8988T (cell line): ENCODE results near the gene MYEF2.

Experiments
- DNase-seq: peaks from one replicate; pipeline ENCODE4 v3.0.0; 2011

The MYEF2 gene

DNA sequence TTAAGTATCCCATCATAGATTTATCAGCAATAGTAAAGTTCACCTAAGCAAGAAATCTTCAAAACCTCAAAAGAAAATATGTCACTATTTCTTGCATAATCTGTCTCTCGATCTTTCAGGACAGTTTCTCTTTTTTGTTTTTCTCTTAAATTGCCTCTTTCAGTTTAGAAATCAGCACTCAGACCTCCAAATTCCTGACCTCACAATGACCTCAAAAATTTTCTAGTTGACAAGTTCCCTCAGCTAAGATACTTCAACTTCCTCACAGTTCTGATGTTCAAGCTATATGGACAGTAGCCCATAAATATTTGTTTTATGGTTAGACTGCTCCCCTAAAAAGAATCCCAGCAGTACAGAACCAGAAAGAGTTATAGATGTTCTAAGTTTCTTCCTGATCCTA is 33.2 kb downstream of the MYEF2 start:
- no peak for DNase-seq

DNA sequence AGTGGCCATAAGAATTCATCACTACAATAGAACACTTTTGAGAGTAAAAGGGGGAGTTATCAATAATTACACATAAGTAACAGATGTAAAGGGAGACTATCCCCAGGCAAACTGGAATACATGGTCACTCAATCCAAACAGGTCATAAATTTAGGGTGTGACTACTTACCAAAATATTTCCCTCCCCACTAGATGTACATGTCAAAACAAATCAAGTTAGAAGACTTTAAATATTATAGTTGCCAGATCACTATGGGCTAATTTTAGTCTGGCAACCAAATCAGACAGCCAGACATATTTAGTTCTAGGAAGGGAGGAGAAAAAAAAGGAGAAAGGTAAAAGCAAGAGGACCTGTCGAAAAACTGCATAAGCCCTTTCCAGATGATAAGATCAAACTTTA is 34.2 kb downstream of the MYEF2 start:
- DNase-seq, result no peak

DNA sequence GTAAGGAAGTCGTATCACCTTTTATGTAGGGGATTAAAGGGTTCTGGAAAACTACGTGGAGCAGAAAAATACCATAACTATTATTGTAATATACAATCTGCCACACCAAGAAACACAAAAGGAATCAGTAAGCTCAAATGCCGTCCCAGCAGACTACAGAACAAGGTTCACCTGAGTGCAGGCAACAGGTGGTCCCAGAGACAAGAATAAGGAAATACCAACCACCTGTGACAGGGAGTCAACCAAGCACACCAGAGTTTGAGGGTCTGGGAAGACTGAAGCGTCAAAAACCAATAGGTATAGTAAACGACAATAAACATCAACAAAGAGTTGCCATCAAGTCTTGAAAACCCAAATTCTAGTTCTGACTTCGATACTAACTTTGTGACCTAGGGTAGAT is 45.2 kb downstream of the MYEF2 start:
- DNase-seq, result no peak

GRCh38 chr15:48131324-48131723 is 46.8 kb downstream of the MYEF2 start:
- no peak for DNase-seq

GRCh38 chr15:48126667-48127355 is 51.3 kb downstream of the MYEF2 start:
- no peak for DNase-seq

DNA sequence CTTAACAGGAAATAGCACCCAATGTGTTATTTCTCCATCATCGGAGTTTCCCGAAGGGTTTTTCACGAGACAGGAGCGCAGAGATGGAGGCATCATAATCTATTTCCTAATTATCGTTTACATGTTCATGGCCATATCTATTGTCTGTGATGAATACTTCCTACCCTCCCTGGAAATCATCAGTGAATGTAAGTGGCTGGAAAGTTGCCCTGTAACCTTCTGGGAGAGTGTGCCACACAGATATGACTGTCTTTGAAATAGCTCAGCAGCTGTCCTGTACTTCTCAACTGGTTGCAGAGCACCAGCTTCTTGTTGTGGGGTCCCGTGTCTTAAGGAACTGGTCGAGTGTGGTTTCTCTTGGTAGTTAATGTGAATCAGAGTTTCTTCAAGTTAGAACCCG is 56.2 kb downstream of the MYEF2 start:
- DNase-seq, result no peak

- DNase-seq, result no peak
Observed at GRCh38 chr15:48120745-48121144, 57.4 kb downstream of the MYEF2 start, which contains the start of gene SLC24A5. Gene SLC24A5 (plus strand): TSS chr15:48120990. CDS start chr15:48121045, 55 bp downstream.

GRCh38 chr15:48119277-48119676 is 58.8 kb downstream of the MYEF2 start:
- no peak for DNase-seq

GRCh38 chr15:48112242-48112641 is 65.9 kb downstream of the MYEF2 start:
- DNase-seq, result no peak

- DNase-seq, result no peak
Observed at GRCh38 chr15:48109856-48110531, 68.1 kb downstream of the MYEF2 start.

DNA sequence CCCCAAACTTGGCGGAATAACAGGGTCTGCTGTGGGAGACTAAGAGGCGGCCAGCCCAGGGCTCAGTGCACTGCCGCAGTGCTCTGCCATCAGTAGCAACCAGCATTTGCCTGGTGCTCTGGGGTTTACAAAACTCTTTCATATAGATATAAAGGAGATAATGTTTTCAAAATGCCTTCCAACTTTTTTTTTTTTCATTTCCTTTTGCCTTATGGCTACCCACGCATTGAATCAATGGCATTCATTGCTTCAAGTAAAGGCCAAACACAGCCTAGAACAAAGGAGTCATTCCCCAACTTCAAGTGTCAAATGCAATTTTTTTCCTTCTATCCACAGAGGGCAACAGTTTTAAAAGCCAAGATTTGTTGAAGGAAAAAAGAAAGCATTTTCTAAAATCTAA is 68.9 kb downstream of the MYEF2 start:
- DNase-seq, result no peak

- no peak for DNase-seq
Observed at GRCh38 chr15:48105936-48106335, 72.2 kb downstream of the MYEF2 start.

DNA sequence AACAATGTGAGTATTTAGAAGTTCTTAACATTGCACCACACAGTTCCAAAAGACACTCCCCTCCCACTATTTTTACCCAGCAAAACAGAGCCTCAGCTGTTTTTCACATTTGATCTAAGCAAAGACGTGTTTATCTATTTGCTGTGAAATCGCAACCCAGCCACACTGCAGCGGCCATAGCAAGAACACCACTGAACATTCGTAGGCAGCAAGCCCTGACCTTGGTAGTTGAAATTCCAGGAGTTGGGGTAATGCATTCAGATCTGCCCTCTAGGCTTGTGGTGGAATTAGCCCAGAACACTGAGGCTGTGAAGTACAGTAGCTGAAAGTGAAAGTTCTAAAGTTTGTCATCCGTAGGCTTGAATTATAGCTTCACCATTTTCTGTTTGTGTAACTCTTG is 74.4 kb downstream of the MYEF2 start:
- DNase-seq, result no peak

DNA sequence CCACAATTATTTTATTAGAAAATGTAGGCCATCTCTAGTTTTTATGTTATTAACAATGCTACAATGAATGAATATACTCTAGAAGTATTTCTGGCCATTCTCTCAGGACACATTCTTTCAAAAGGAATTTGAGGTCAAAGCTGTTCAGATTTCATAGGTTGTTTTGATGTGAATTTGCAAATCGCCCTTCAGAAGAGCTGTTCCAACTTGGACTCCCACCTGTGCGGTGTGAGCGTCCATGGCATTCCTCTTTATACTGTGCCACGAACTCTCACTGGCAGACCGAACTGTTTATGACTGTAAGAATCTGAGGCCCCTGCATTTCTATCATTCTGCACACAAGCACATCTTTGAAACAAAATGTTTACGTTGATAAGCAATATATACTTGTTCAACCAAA is 75.9 kb downstream of the MYEF2 start:
- DNase-seq, result no peak

DNA sequence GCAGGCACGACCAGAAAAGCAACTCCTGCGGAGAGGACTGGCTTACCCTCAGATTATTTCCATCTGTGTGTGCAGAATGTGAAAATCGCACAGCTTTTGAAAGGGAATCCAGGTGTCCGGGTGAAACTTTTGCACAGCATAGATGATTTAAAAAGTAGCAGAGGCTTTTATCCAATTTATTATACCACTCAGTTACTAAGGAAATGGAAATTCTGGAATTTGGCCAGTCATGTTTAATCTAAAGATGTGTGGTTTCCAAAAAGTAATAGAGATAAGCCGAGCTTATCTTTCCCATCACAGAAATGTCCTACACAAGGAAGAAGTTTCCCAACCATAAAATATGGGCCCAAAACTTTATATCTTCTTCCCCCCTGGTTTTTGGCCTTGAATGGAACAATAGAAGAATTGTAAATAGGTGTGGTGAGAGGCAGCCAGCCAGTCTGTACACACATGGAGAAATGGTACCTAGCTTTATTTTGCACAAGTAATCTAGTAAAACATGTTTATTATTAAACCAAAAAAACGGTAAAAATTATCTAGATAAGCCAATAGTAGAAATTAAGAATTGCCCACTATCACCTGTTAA is 76.6 kb downstream of the MYEF2 start:
- DNase-seq, result no peak

GRCh38 chr15:48097264-48097663 is 80.8 kb downstream of the MYEF2 start:
- DNase-seq, result no peak

DNA sequence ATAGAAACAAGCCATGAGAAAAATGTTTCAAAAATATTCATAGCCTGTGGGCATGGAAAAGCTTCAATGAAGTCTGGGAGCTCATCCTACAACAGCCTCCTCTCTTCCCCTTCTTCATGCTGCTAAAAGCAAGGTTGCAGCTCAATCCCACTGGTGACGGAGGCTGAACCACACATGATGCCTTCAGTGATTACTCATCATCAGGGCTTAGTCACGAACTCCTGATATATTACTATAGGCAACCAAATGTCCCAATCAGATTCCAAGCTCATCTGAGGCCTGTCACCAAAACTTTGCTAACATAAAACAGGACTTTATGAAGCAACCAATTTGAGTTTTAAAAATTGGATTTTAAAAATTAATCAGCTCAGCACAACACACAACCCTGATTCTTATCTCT is 81.3 kb downstream of the MYEF2 start:
- DNase-seq, result no peak

DNA sequence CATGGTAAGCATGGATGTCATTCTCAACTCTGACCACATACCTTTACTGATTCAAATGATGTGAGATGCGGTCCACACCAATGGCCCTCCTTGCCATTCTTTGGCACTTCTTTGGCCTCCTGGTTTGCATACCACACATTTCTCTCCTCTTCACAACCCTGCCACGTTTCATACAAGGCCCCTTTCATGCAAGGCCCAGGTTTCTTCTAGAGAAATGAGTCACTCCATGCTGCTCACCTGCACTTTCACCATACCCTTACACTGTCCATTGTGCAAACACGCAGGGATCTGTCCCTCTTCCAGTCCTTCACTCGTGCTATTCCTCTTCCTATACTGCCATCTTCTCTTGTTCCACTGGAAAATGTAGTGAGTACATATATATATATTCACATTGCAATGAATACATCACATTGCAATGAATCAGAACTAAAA is 81.7 kb downstream of the MYEF2 start:
- DNase-seq, result no peak

DNA sequence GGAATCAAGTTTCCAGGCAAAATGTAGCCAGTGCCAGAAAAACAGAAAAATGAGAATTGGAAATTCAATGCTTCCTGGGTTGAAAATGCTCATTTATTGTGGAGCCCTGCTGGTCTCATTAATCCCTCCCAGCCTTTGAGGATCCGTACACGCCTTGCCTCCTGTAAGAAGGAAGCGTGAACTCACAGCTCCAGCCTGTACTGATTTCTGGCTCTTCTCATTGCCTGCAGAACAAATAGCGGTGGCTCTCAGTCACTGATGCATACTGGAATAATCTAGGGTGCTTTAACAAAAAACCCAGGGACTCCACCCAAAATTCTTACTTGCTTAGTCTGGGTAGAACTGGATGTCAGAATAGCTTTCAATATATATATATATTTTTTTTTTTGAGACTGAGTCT is 86.6 kb downstream of the MYEF2 start:
- no peak for DNase-seq

DNA sequence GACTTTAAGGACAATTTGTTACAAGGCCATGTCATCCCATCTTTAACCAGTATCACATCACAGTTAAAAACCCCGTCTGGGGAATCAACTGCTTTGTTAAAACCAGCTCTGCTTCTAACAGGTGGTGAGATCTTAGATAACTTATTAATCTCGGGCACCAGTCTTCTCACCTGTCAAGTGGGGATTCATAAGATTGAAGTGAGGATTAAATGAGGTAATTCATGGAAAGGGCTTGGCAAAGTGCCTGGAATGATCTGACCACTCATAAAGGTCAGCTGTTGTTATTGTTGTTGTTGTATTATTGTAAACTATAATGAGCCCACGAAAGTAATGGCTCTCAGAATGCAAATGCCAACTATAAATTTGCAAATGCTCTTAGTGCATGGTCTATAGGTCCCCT is 87.4 kb downstream of the MYEF2 start:
- no peak for DNase-seq

GRCh38 chr15:48090115-48090514 is 88.0 kb downstream of the MYEF2 start:
- DNase-seq, result no peak

- no peak for DNase-seq
Observed at GRCh38 chr15:48089702-48090101, 88.4 kb downstream of the MYEF2 start.

- DNase-seq, result no peak
Observed at GRCh38 chr15:48087844-48088243, 90.3 kb downstream of the MYEF2 start.

DNA sequence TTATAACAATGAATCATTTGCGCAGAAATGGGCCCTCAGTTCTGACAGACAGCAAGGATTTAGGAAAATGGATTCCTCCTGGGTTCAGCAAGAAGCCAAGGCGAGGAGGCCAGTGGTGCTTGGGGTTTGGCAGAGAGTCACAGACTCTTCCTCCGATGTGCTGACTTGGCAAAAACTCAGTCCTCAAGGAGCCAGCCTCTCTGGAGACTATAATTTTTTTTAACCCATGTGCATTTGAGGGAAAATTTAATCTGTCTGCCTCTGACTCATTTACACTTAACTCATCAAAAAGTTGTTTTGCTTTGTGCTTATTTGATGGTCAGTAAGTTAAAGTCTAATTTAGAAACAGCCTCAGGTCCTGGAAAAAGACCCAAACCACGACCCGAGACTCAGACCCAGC is 91.5 kb downstream of the MYEF2 start:
- DNase-seq, result no peak
